ENCODE measurements around the gene IFI27. TPM values are rescaled to one million over a fixed set of nuclear protein-coding genes. Genes with fewer than 3 reads are reported as not detected.
"Not testable (repeated sequence)": the region's sequence is repeated elsewhere in the genome, so short reads cannot be mapped to it uniquely, and the experiment has no call there.

Gene IFI27
- total RNA-seq (100 to 1,000 TPM in 8 of 9 donors, 10 to 100 TPM in 1; 15.9 to 685 (median 385) TPM), polyA plus RNA-seq (1,000 to 10,000 TPM in 1 of 3 donors, 100 to 1,000 TPM in 2; 177 to 1,446 (median 256) TPM)
- long read RNA-seq, donor 1, partial matches to known transcripts: 0 of 5 reads
- long read RNA-seq, donor 1, other reads (novel, unspliced or antisense): 0 of 5 reads
- long read RNA-seq, donor 2, partial matches to known transcripts: 70 of 167 reads
- long read RNA-seq, donor 2, other reads (novel, unspliced or antisense): 92 of 167 reads
- long read RNA-seq, donor 3, partial matches to known transcripts: 0 of 3 reads
- long read RNA-seq, donor 3, other reads (novel, unspliced or antisense): 0 of 3 reads
- long read RNA-seq, donor 4, transcript IFI27-205 (3 exons, 2,439 nt): minor isoform, 6 of 339 reads
- long read RNA-seq, donor 4, transcript IFI27-215 (5 exons, 644 nt): minor isoform, 46 of 339 reads
- long read RNA-seq, donor 4, transcript IFI27-211 (5 exons, 364 nt): major isoform, 94 of 339 reads
- long read RNA-seq, donor 4, transcript IFI27-212 (4 exons, 505 nt): minor isoform, 64 of 339 reads
- long read RNA-seq, donor 4, partial matches to known transcripts: 12 of 339 reads
- long read RNA-seq, donor 4, other reads (novel, unspliced or antisense): 115 of 339 reads
- long read RNA-seq, donor 5, transcript IFI27-215 (5 exons, 644 nt): minor isoform, 28 of 111 reads
- long read RNA-seq, donor 5, transcript IFI27-212 (4 exons, 505 nt): minor isoform, 16 of 111 reads
- long read RNA-seq, donor 5, transcript IFI27-211 (5 exons, 364 nt): major isoform, 48 of 111 reads
- long read RNA-seq, donor 5, partial matches to known transcripts: 2 of 111 reads
- long read RNA-seq, donor 5, other reads (novel, unspliced or antisense): 10 of 111 reads
- long read RNA-seq, donor 6, transcript IFI27-215 (5 exons, 644 nt): minor isoform, 47 of 132 reads
- long read RNA-seq, donor 6, transcript IFI27-211 (5 exons, 364 nt): major isoform, 53 of 132 reads
- long read RNA-seq, donor 6, transcript IFI27-212 (4 exons, 505 nt): minor isoform, 16 of 132 reads
- long read RNA-seq, donor 6, partial matches to known transcripts: 2 of 132 reads
- long read RNA-seq, donor 6, other reads (novel, unspliced or antisense): 5 of 132 reads
- long read RNA-seq, donor 7, partial matches to known transcripts: 76 of 149 reads
- long read RNA-seq, donor 7, other reads (novel, unspliced or antisense): 66 of 149 reads
- long read RNA-seq, donor 8, partial matches to known transcripts: 0 of 5 reads
- long read RNA-seq, donor 8, other reads (novel, unspliced or antisense): 0 of 5 reads
- long read RNA-seq, donor 9, partial matches to known transcripts: 0 of 5 reads
- long read RNA-seq, donor 9, other reads (novel, unspliced or antisense): 0 of 5 reads
- long read RNA-seq, donor 10, partial matches to known transcripts: 0 of 5 reads
- long read RNA-seq, donor 10, other reads (novel, unspliced or antisense): 0 of 5 reads

- H3K27me3 ChIP-seq: no peaks in the 10 kb centered on the region
- peaks cover 52 to 53% of the 10 kb centered on the region in 2 donors for H3K4me1 ChIP-seq (replicated peaks in 1 of 2)
- intact Hi-C loops (cut with DNase I): no loop called here
- peak within 1 kb of the TSS; percentile 63 to 97 (median 95) for H3K27ac ChIP-seq
- H3K9me3 ChIP-seq (replicated peaks in 1 of 3): no peaks in the 10 kb centered on the region
- 43 to 55% (median 46%) methylated on average over 9 to 14 of the region's 14 CpGs for WGBS, 4 donors
- TF ChIP-seq POLR2A (IDR thresholded peaks at IDR 0.05) (peak; percentile 70 to 92), CTCF (IDR thresholded peaks at IDR 0.05) (no peak)
- no peaks in the 10 kb centered on the region for H3K36me3 ChIP-seq (replicated peaks in 1 of 2)
- H3K4me3 ChIP-seq: peak within 1 kb of the TSS in 1 of 4 donors; percentile 50
- peak; percentile 67 to 93 (median 90) for DNase-seq
These were observed at the start of gene IFI27 for GRCh38 chr14:94110552-94111181. Gene IFI27 (plus strand): TSS chr14:94110736.

GRCh38 chr14:94062344-94062940 lies 48.1 kb upstream of the IFI27 start:
- H3K27me3 ChIP-seq: no peaks in the 10 kb centered on the region
- peak in 2 of 7 donors; percentile 13 to 23 for DNase-seq
- 65 to 77% (median 66%) methylated on average over 9 of the region's 9 CpGs for WGBS, 4 donors
- no peak overlapping the region for H3K4me3 ChIP-seq
- H3K9me3 ChIP-seq (replicated peaks in 1 of 3): no peaks in the 10 kb centered on the region
- no peak overlapping the region for H3K27ac ChIP-seq
- TF ChIP-seq POLR2A (IDR thresholded peaks at IDR 0.05) (no peak), CTCF (IDR thresholded peaks at IDR 0.05) (no peak)
- peaks cover 55 to 83% of the 10 kb centered on the region in 2 donors for H3K4me1 ChIP-seq (replicated peaks in 1 of 2)
- H3K36me3 ChIP-seq (replicated peaks in 1 of 2): peaks cover 0 to 59% of the 10 kb centered on the region in 2 donors
- intact Hi-C loops (cut with DNase I): no loop called here

- Histone ChIP-seq H3K4me3 (no peak overlapping the region), H3K27ac (peak overlapping the region in 3 of 5 donors; percentile 35 to 65 (median 54)), H3K36me3 (replicated peaks in 1 of 2) (peaks cover 0 to 23% of the 10 kb centered on the region in 2 donors), H3K27me3 (no peaks in the 10 kb centered on the region), H3K4me1 (replicated peaks in 1 of 2) (peaks cover 31 to 46% of the 10 kb centered on the region in 2 donors), H3K9me3 (replicated peaks in 1 of 3) (peaks cover 0 to 23% (median 0%) of the 10 kb centered on the region in 3 donors)
- DNase-seq: peak in 3 of 7 donors; percentile 41 to 46 (median 46)
- WGBS, 4 donors: 66 to 75% (median 67%) methylated on average over 7 to 8 of the region's 8 CpGs
- no peak for TF ChIP-seq POLR2A (IDR thresholded peaks at IDR 0.05)
- TF ChIP-seq CTCF (IDR thresholded peaks at IDR 0.05): no peak
- intact Hi-C loops (cut with DNase I): no loop called here
These were observed 44.4 kb upstream of the IFI27 start for GRCh38 chr14:94066089-94066676.

GRCh38 chr14:94072076-94072475 lies 38.5 kb upstream of the IFI27 start:
- intact Hi-C loops (cut with DNase I): loop anchor here in 1 of 2 donors (10.0 kb wide), 1 partner anchor 53 kb away; the partner anchor contains the start of gene IFI27L2
- not testable (repeated sequence) for H3K27ac ChIP-seq; H3K27me3 ChIP-seq; H3K36me3 ChIP-seq (replicated peaks in 1 of 2); H3K4me3 ChIP-seq; DNase-seq
- 91 to 95% (median 93%) methylated on average over 3 of the region's 3 CpGs for WGBS, 4 donors
- H3K9me3 ChIP-seq (replicated peaks in 1 of 3): peaks cover 0 to 32% (median 18%) of the 10 kb centered on the region in 3 donors
- peaks cover 12 to 21% of the 10 kb centered on the region in 2 donors for H3K4me1 ChIP-seq (replicated peaks in 1 of 2)

Measured in adrenal gland (tissue), 19 donors.